Fibroblast of lung (primary cell): ENCODE data around the gene SCN7A.

Experiments
- EZH2 ChIP-seq: IDR thresholded peaks from 2 replicates; pipeline ENCODE4 v1.5.1; 2012; ENCODE audit warnings: low read length, control low read depth, mild to moderate bottlenecking; ENCODE audit errors: missing control alignments
- TF ChIP-seq, protein P1 (sequence below), 2 donors: IDR thresholded peaks in 1 of 2; conservative IDR thresholded peaks in 1 of 2; 1 replicate in 1 of 2; 2 replicates in 1 of 2; pipeline ENCODE4 v1.5.1; 2011 to 2012; ENCODE audit warnings: low read length in 2 of 2, control low read depth in 1 of 2, inconsistent platforms in 1 of 2, low read depth in 1 of 2, mild to moderate bottlenecking in 1 of 2

DNA sequence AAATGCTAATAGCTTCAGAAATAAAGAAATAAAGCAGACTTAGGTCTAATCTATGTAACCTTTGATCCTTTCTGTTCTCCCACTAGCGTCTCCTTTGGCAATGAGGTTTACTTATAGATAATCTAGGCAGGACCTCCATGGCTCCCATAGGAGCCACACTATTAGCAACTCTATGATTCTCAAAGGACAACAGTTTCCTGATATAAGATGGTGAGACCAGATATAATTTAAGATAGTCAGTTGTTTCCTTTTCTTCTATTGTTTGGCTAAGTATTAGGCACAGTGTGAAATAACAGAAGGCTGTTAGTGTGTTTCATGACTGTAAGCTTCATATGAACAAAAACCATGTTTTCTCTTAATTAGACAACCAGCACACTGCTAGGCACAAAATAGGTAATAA lies 59.6 kb downstream of the SCN7A start:
- TF ChIP-seq, protein P1, sequence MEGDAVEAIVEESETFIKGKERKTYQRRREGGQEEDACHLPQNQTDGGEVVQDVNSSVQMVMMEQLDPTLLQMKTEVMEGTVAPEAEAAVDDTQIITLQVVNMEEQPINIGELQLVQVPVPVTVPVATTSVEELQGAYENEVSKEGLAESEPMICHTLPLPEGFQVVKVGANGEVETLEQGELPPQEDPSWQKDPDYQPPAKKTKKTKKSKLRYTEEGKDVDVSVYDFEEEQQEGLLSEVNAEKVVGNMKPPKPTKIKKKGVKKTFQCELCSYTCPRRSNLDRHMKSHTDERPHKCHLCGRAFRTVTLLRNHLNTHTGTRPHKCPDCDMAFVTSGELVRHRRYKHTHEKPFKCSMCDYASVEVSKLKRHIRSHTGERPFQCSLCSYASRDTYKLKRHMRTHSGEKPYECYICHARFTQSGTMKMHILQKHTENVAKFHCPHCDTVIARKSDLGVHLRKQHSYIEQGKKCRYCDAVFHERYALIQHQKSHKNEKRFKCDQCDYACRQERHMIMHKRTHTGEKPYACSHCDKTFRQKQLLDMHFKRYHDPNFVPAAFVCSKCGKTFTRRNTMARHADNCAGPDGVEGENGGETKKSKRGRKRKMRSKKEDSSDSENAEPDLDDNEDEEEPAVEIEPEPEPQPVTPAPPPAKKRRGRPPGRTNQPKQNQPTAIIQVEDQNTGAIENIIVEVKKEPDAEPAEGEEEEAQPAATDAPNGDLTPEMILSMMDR (conservative IDR thresholded peaks at IDR 0.05 in 1 of 2, IDR thresholded peaks at IDR 0.05 in 1 of 2; ENCODE audit: low read depth in 1 of 2, low read length in 2 of 2) = no peak
- TF ChIP-seq EZH2 = no peak
